HUES6 (cell line): Measurements from ENCODE around the gene CNPY1.
"Not testable (repeated sequence)": the region's sequence is repeated elsewhere in the genome, so short reads cannot be mapped to it uniquely, and the experiment has no call there.

Experiments used
- H3K27ac ChIP-seq: 2 replicates; pipeline ENCODE4 v1.7.0; 2013; ENCODE audit warnings: low read depth, mild to moderate bottlenecking, low read length, inconsistent platforms
- H3K27me3 ChIP-seq: 2 replicates; pipeline ENCODE4 v1.6.1; 2013; ENCODE audit warnings: low read length; ENCODE audit not compliant: control insufficient read depth, insufficient read depth
- H3K36me3 ChIP-seq: 2 replicates; pipeline ENCODE4 v1.6.1; 2013; ENCODE audit warnings: low read length; ENCODE audit not compliant: control insufficient read depth, insufficient read depth
- H3K4me1 ChIP-seq: 2 replicates; pipeline ENCODE4 v1.6.1; 2013; ENCODE audit warnings: low read length; ENCODE audit not compliant: control insufficient read depth, insufficient read depth
- H3K4me3 ChIP-seq: 2 replicates; pipeline ENCODE4 v1.5.1; 2013; ENCODE audit warnings: low read depth, low read length
- H3K9ac ChIP-seq: one replicate; pipeline ENCODE4 v1.6.1; 2013; ENCODE audit warnings: mild to moderate bottlenecking, low read length
- H3K9me3 ChIP-seq: 2 replicates; pipeline ENCODE4 v1.6.1; 2013; ENCODE audit warnings: low read depth, low read length; ENCODE audit not compliant: control insufficient read depth, insufficient read depth

CNPY1 gene

GRCh38 chr7:155567646-155568332, 21.4 kb upstream of the CNPY1 start:
- Histone ChIP-seq H3K36me3 (no peaks in the 10 kb centered on the region), H3K9ac (no peak overlapping the region), H3K4me1 (peaks cover 8% of the 10 kb centered on the region; the same call in 1 of the 2 replicates), H3K27ac (no peak overlapping the region), H3K9me3 (no peaks in the 10 kb centered on the region), H3K4me3 (no peak overlapping the region), H3K27me3 (0 out of 2 replicates have a peak, but pooled peaks cover 4% of the 10 kb centered on the region)

- H3K9ac ChIP-seq, result no peak overlapping the region
- H3K36me3 ChIP-seq, result no peaks in the 10 kb centered on the region
- H3K9me3 ChIP-seq, result no peaks in the 10 kb centered on the region
- H3K27ac ChIP-seq, result no peak overlapping the region
- H3K4me1 ChIP-seq, result 0 out of 2 replicates have a peak, but pooled peaks cover 4% of the 10 kb centered on the region
- no peak overlapping the region for H3K4me3 ChIP-seq
- H3K27me3 ChIP-seq, result 0 out of 2 replicates have a peak, but pooled peaks cover 4% of the 10 kb centered on the region
These were observed 19.9 kb upstream of the CNPY1 start for GRCh38 chr7:155566011-155566836.

- Histone ChIP-seq H3K27me3 (0 out of 2 replicates have a peak, but pooled peaks cover 4% of the 10 kb centered on the region), H3K4me1 (0 out of 2 replicates have a peak, but pooled peaks cover 4% of the 10 kb centered on the region), H3K27ac (no peak overlapping the region), H3K9me3 (no peaks in the 10 kb centered on the region), H3K36me3 (no peaks in the 10 kb centered on the region), H3K4me3 (no peak overlapping the region), H3K9ac (no peak overlapping the region)
These were observed 19.2 kb upstream of the CNPY1 start for GRCh38 chr7:155565596-155565995.

DNA sequence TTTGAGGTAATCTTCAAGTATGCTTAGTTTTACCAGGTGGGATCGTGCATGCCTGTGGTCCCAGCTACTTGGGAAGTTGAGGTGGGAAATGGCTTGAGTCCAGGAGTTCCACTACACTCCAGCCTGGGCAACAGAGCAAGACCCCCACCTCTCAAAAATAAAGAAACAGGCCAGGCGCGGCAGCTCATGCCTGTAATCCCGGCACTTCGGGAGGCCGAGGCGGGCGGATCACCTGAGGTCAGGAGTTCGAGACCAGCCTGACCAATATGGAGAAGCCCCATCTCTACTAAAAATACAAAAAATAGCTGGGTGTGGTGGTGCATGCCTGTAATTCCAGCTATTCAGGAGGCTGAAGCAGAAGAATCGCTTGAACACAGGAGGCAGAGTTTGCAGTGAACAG, 16.6 kb upstream of the CNPY1 start:
- H3K27me3 ChIP-seq, H3K27ac ChIP-seq, H3K9me3 ChIP-seq, H3K4me1 ChIP-seq, H3K9ac ChIP-seq, H3K4me3 ChIP-seq, H3K36me3 ChIP-seq: not testable (repeated sequence)

GRCh38 chr7:155562106-155562505, 15.7 kb upstream of the CNPY1 start:
- H3K36me3 ChIP-seq, result no peaks in the 10 kb centered on the region
- H3K9me3 ChIP-seq, result no peaks in the 10 kb centered on the region
- no peak overlapping the region for H3K9ac ChIP-seq
- H3K4me3 ChIP-seq, result no peak overlapping the region
- no peaks in the 10 kb centered on the region for H3K27me3 ChIP-seq
- H3K27ac ChIP-seq, result no peak overlapping the region
- no peaks in the 10 kb centered on the region for H3K4me1 ChIP-seq

DNA sequence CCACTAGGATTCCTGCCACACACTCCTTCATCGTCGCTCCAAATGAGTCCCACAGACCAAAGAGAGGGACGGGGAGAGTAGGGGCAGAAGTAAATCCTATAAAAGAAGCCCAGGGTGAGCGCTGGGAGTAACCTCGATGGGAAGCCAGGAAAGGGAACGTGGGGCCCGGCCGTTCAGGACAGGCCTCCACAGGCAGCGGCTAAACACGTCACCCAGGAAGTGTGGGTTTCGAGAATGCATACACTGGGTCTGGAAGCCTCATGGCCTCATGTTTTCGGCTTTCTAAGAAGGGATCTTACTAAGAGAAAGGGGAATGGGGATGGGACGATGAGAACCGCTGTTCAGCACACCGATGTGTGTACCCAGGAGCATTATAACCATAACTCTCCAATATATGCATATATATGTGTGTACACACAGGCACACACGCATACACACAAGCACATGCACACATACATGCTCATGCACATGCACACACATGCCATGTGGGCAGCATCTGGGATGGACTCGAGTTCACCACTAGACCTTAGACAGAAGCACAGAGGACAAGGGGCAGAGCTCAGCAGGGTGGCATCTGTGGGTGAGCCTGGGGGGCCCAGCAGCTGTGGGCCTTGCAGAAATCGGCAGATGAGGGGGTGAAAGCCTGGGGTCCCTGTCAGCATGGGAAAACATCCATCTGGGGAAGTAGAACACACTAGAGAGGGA, 14.8 kb upstream of the CNPY1 start:
- Histone ChIP-seq H3K9ac (no peak overlapping the region), H3K27ac (no peak overlapping the region), H3K4me1 (no peaks in the 10 kb centered on the region), H3K9me3 (no peaks in the 10 kb centered on the region), H3K27me3 (no peaks in the 10 kb centered on the region), H3K4me3 (no peak overlapping the region), H3K36me3 (no peaks in the 10 kb centered on the region)

DNA sequence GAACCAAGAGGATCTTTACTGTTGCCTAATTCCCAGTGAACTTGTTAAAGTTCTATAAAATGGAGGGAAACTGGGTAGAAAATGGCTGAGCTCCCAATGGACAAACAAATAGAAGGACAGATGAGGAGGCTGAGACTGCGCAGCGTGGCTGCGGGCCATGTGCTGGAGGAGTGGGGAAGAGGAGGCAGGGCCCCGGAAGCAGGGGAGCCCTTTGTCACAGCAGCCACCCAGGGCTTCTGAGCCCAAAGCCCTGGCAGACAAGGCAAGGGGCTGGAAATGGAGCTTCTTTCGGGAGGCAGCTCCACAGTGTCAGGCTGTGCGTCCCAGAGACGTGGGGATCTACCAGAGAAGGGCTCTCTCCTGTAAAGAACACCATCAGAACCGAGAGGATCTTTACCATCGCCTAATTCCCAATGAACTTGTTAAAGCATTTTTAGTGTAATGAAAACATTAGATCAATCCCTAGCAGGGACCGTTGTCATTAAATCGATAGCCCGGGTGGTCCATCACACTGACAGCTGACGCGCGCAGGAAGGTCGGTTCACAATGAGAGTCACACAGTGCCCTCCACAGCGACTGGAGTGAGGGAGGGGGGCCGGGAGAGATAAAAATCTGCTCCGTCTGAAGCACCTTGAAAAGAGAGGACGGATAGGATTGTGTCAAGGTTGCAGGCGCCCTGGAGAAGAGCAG, 14.0 kb upstream of the CNPY1 start:
- Histone ChIP-seq H3K4me1 (no peaks in the 10 kb centered on the region), H3K4me3 (no peak overlapping the region)

DNA sequence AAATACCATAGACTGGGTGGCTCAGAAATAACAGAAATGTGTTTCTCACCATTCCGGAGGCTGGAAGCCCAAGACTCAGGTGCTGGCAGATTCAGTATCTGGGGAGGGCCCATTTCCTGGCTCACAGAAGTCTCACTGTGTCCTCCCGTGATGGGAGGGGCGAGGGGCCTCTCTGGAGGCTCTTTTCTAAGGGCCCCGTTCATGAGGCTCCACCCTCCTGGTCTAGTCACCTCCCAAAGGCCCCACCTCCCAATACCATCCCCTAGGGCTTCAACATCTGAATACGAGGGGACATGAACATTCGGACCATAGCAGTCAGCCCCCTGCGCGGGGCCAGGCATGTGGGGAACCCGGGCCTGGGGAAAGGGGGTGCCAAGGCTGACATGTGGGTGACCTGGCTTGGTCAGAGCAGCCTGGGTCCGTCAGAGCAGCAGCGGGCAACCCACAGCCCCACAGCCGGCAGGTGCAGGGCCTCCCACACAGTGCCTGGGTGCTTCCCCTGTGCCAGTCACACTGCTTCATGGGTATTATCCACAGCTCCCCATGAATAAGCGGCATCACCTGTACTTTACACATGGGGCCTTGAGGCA, 13.3 kb upstream of the CNPY1 start:
- no peaks in the 10 kb centered on the region for H3K27me3 ChIP-seq
- H3K4me1 ChIP-seq, result no peaks in the 10 kb centered on the region
- no peak overlapping the region for H3K9ac ChIP-seq

More for the DNA sequence above, 14.0 kb upstream of the CNPY1 start:
- Histone ChIP-seq H3K27ac (no peak overlapping the region), H3K36me3 (no peaks in the 10 kb centered on the region), H3K9me3 (no peaks in the 10 kb centered on the region), H3K27me3 (no peaks in the 10 kb centered on the region), H3K9ac (no peak overlapping the region)

DNA sequence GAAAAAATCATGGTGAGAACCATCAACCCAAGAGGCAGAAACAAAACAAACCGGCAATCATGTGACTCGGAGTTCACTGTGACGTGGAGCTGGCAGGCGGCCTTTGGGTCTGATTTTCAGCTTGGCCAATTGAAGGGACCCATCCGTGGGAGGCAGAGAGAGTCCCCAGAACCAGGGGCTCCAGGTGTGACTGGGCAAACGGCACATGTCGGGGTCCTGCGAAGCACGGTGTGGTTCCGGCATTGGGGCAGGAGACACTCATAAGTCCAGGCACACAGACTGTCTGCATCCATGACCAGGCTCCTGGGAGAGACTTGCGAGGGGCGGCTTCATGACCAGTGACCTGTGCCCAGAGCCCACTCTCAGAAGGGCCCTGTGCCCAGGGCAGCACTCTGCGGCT, 12.6 kb upstream of the CNPY1 start:
- no peak overlapping the region for H3K9ac ChIP-seq
- no peak overlapping the region for H3K4me3 ChIP-seq
- H3K27me3 ChIP-seq, result no peaks in the 10 kb centered on the region
- no peaks in the 10 kb centered on the region for H3K4me1 ChIP-seq
- H3K9me3 ChIP-seq, result 0 out of 2 replicates have a peak, but pooled peaks cover 4% of the 10 kb centered on the region
- no peak overlapping the region for H3K27ac ChIP-seq
- H3K36me3 ChIP-seq, result no peaks in the 10 kb centered on the region

More for the DNA sequence above, 13.3 kb upstream of the CNPY1 start:
- Histone ChIP-seq H3K27ac (no peak overlapping the region), H3K4me3 (no peak overlapping the region), H3K36me3 (no peaks in the 10 kb centered on the region), H3K9me3 (no peaks in the 10 kb centered on the region)

- Histone ChIP-seq H3K36me3 (no peaks in the 10 kb centered on the region), H3K4me3 (no peak overlapping the region), H3K9ac (no peak overlapping the region), H3K27ac (no peak overlapping the region), H3K27me3 (no peaks in the 10 kb centered on the region), H3K9me3 (0 out of 2 replicates have a peak, but pooled peaks cover 5% of the 10 kb centered on the region), H3K4me1 (no peaks in the 10 kb centered on the region)
These were observed 12.0 kb upstream of the CNPY1 start for GRCh38 chr7:155558351-155558750.
